ENCODE measurements around the gene PALMD.

PALMD gene

GRCh38 chr1:99643021-99643779 lies 2.7 kb upstream of the PALMD start:
- DNase-seq, result no peak
- no peak overlapping the region for H3K27ac ChIP-seq

GRCh38 chr1:99644279-99645004 lies 1.5 kb upstream of the PALMD start:
- Histone ChIP-seq H3K27me3 (ENCODE audit: insufficient read depth, low read depth, severe bottlenecking) (no peaks in the 10 kb centered on the region), H3K9me3 (ENCODE audit: severe bottlenecking) (no peaks in the 10 kb centered on the region), H3K4me3 (ENCODE audit: low read depth, low read length) (no peak overlapping the region), H3K36me3 (no peaks in the 10 kb centered on the region), H3K27ac (peak overlapping the region; percentile 43)
- peak; percentile 55 for DNase-seq
- TF ChIP-seq, protein P1, sequence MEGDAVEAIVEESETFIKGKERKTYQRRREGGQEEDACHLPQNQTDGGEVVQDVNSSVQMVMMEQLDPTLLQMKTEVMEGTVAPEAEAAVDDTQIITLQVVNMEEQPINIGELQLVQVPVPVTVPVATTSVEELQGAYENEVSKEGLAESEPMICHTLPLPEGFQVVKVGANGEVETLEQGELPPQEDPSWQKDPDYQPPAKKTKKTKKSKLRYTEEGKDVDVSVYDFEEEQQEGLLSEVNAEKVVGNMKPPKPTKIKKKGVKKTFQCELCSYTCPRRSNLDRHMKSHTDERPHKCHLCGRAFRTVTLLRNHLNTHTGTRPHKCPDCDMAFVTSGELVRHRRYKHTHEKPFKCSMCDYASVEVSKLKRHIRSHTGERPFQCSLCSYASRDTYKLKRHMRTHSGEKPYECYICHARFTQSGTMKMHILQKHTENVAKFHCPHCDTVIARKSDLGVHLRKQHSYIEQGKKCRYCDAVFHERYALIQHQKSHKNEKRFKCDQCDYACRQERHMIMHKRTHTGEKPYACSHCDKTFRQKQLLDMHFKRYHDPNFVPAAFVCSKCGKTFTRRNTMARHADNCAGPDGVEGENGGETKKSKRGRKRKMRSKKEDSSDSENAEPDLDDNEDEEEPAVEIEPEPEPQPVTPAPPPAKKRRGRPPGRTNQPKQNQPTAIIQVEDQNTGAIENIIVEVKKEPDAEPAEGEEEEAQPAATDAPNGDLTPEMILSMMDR (IDR thresholded peaks at IDR 0.05; ENCODE audit: low read depth, low read length), result no peak

More at GRCh38 chr1:99643021-99643779, 2.7 kb upstream of the PALMD start:
- Histone ChIP-seq H3K27me3 (ENCODE audit: insufficient read depth, low read depth, severe bottlenecking) (no peaks in the 10 kb centered on the region), H3K36me3 (no peaks in the 10 kb centered on the region), H3K9me3 (ENCODE audit: severe bottlenecking) (no peaks in the 10 kb centered on the region), H3K4me3 (ENCODE audit: low read depth, low read length) (no peak overlapping the region)
- TF ChIP-seq, protein P1 (IDR thresholded peaks at IDR 0.05; ENCODE audit: low read depth, low read length), result no peak

DNA sequence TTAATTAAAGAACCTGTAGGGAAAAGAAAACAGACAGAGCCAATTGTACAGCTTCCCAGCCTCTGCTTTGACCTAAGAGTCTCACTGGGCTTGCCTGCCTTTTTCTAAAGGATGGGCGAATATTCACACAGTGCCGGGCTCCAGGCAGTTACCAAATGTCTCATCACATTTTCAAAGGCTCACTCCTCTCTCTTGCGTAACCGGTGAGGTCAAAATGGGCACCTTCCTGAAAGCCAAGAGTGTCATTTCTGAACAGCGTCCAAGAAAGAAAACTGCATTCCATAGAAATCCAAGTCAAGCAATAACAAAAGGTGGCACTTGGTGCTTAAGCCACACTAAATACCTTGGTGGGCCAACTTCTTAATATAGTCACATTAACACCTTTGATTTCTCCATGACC lies 710 bp upstream of the PALMD start:
- H3K27ac ChIP-seq, result peak overlapping the region; percentile 27; the same call in 1 of the 2 replicates
- no peak overlapping the region for H3K4me3 ChIP-seq (ENCODE audit: low read depth, low read length)
- no peaks in the 10 kb centered on the region for H3K36me3 ChIP-seq
- H3K27me3 ChIP-seq (ENCODE audit: insufficient read depth, low read depth, severe bottlenecking), result no peaks in the 10 kb centered on the region
- TF ChIP-seq, protein P1 (IDR thresholded peaks at IDR 0.05; ENCODE audit: low read depth, low read length), result no peak
- no peak for DNase-seq
- H3K9me3 ChIP-seq (ENCODE audit: severe bottlenecking), result no peaks in the 10 kb centered on the region

- Histone ChIP-seq H3K27me3 (ENCODE audit: insufficient read depth, low read depth, severe bottlenecking) (no peaks in the 10 kb centered on the region), H3K4me3 (ENCODE audit: low read depth, low read length) (peak overlapping the region; percentile 62), H3K27ac (peak overlapping the region; percentile 47; the same call in 1 of the 2 replicates), H3K9me3 (ENCODE audit: severe bottlenecking) (no peaks in the 10 kb centered on the region), H3K36me3 (no peaks in the 10 kb centered on the region)
- no peak for DNase-seq
- TF ChIP-seq, protein P1 (IDR thresholded peaks at IDR 0.05; ENCODE audit: low read depth, low read length), result no peak
These were observed 955 bp downstream of the PALMD start for GRCh38 chr1:99646868-99647267.

DNA sequence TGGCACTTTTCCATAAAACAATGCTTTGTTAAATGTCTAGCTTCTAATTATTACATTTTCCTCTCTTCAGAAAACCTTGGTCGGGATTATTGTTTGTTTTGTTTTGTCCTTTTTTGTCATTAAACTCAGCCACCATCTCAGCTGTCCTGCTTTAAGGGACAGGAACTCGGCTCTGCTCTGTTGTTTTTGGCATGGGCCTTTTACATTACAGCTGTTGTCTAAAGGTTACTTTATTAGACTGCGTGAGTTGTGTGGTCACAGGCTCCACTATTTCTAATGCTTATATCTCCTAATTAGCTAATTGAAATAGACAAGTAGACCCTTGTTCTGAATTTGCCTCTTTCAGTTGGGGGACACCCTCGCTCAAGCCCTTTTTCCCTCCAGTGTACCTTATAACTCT lies 1.6 kb downstream of the PALMD start:
- no peak for DNase-seq
- Histone ChIP-seq H3K36me3 (no peaks in the 10 kb centered on the region), H3K27ac (no peak overlapping the region), H3K9me3 (ENCODE audit: severe bottlenecking) (no peaks in the 10 kb centered on the region), H3K4me3 (ENCODE audit: low read depth, low read length) (no peak overlapping the region), H3K27me3 (ENCODE audit: insufficient read depth, low read depth, severe bottlenecking) (no peaks in the 10 kb centered on the region)
- TF ChIP-seq, protein P1 (IDR thresholded peaks at IDR 0.05; ENCODE audit: low read depth, low read length), result no peak
